H7 (cell line): ENCODE data around the gene KCNK2. TPM values are rescaled to one million over a fixed set of nuclear protein-coding genes. Genes with fewer than 3 reads are reported as not detected.

ENCODE experiments used
- DNase-seq: peaks from one replicate; pipeline ENCODE4 v3.0.0; 2012
- H3K27me3 ChIP-seq: 2 replicates; pipeline ENCODE4 v1.6.0; 2011; ENCODE audit warnings: mild to moderate bottlenecking, low read length; ENCODE audit not compliant: control insufficient read depth, insufficient read depth
- H3K36me3 ChIP-seq: replicated peaks from 2 replicates; pipeline ENCODE4 v1.5.1; 2011; ENCODE audit warnings: low read length; ENCODE audit not compliant: control insufficient read depth, insufficient read depth
- H3K4me3 ChIP-seq: 2 replicates; pipeline ENCODE4 v1.5.1; 2011; ENCODE audit warnings: low read depth, mild to moderate bottlenecking, control low read depth, low read length, moderate library complexity; ENCODE audit not compliant: insufficient read depth
- total RNA-seq: library from RNA; depleted of rRNA; stranded (reverse); fragments of >200 nt; shearing (Covaris generic); gene quantifications from 2 replicates; pipeline ENCODE4 v1.2.3, GENCODE V29; 2014

KCNK2 gene
- total RNA-seq, 1 experiment from 2014 or later = 0.31 TPM

GRCh38 chr1:215115760-215116159 lies 33.2 kb downstream of the KCNK2 start:
- no peak overlapping the region for H3K4me3 ChIP-seq
- no peaks in the 10 kb centered on the region for H3K27me3 ChIP-seq
- DNase-seq = no peak
- H3K36me3 ChIP-seq = no peaks in the 10 kb centered on the region

- DNase-seq = no peak
- H3K27me3 ChIP-seq = no peaks in the 10 kb centered on the region
- H3K36me3 ChIP-seq = no peaks in the 10 kb centered on the region
- no peak overlapping the region for H3K4me3 ChIP-seq
Measured at GRCh38 chr1:215118081-215118480, 35.5 kb downstream of the KCNK2 start.

- no peaks in the 10 kb centered on the region for H3K36me3 ChIP-seq
- no peak overlapping the region for H3K4me3 ChIP-seq
- no peaks in the 10 kb centered on the region for H3K27me3 ChIP-seq
- DNase-seq = no peak
Measured at GRCh38 chr1:215119056-215119455, 36.5 kb downstream of the KCNK2 start.

GRCh38 chr1:215119719-215120365 lies 37.3 kb downstream of the KCNK2 start:
- Histone ChIP-seq H3K27me3 (no peaks in the 10 kb centered on the region), H3K4me3 (no peak overlapping the region), H3K36me3 (no peaks in the 10 kb centered on the region)
- DNase-seq = no peak

- Histone ChIP-seq H3K36me3 (no peaks in the 10 kb centered on the region), H3K4me3 (no peak overlapping the region), H3K27me3 (no peaks in the 10 kb centered on the region)
- DNase-seq = no peak
Measured at GRCh38 chr1:215128504-215128903, 46.0 kb downstream of the KCNK2 start.

- H3K27me3 ChIP-seq = no peaks in the 10 kb centered on the region
- no peaks in the 10 kb centered on the region for H3K36me3 ChIP-seq
- no peak overlapping the region for H3K4me3 ChIP-seq
- no peak for DNase-seq
Measured at GRCh38 chr1:215131291-215131690, 48.8 kb downstream of the KCNK2 start.

- DNase-seq = no peak
- no peaks in the 10 kb centered on the region for H3K36me3 ChIP-seq
- H3K4me3 ChIP-seq = no peak overlapping the region
- H3K27me3 ChIP-seq = no peaks in the 10 kb centered on the region
Measured at GRCh38 chr1:215132156-215132555, 49.6 kb downstream of the KCNK2 start.

DNA sequence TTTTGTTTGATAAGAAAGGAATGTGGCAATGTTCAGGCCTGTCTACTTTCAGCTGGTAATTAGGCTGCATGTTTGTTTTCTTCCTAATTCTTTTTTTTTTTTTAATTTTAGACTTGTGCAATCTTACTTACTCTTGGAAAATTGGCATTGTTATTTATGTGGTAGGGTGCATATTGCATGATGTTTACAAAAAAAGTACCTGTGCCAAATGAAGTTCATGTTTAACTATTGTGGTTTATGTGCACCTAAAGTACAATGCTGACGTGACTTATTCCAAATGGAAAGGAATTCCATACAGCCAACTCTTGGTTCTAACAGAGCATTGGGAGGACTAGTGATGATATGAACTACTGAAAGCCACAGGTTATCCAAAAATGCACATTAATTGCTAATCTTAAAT lies 51.0 kb downstream of the KCNK2 start:
- H3K27me3 ChIP-seq = no peaks in the 10 kb centered on the region
- no peaks in the 10 kb centered on the region for H3K36me3 ChIP-seq
- H3K4me3 ChIP-seq = no peak overlapping the region
- DNase-seq = no peak

DNA sequence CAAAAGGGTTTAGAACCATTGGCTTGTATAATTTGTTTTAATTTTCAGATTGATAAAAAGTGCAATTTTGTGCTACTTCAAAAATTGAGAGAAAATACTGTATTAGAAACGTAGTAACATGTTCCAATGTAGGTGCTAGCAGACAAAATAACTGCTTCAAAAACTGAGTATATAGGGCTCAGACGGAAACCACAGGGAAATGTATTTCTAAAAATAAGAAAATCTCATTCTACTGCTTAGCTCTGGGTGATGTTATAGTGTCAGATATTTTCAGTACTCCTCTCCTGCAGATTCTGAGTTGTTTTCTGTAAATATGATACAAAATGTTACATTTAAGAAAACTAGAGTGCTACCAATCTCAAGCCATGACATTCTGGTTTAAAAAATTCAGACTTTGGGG lies 55.4 kb downstream of the KCNK2 start:
- H3K36me3 ChIP-seq = no peaks in the 10 kb centered on the region
- no peaks in the 10 kb centered on the region for H3K27me3 ChIP-seq
- no peak overlapping the region for H3K4me3 ChIP-seq
- DNase-seq = no peak

- DNase-seq = no peak
- H3K27me3 ChIP-seq = no peaks in the 10 kb centered on the region
- H3K4me3 ChIP-seq = no peak overlapping the region
- H3K36me3 ChIP-seq = no peaks in the 10 kb centered on the region
Measured at GRCh38 chr1:215140135-215140534, 57.6 kb downstream of the KCNK2 start.

DNA sequence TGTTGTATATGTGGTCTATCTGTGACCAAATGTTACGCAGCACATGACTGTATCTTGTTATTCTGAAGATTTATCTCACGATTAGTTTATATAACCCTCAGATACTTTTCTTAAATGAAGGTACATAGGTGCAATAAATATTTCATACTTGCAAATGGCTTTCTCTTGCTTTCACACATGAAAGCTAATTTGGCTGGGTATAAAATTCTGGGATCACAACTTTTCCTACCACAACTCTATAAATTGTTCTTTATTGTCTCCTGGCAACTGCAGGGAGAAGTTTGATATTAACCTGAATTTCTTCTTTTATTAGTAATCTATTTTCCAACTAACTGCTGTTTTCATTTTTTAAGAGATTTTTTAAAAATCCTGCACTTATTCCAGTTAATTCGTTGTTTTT lies 58.9 kb downstream of the KCNK2 start:
- Histone ChIP-seq H3K27me3 (no peaks in the 10 kb centered on the region), H3K4me3 (no peak overlapping the region), H3K36me3 (no peaks in the 10 kb centered on the region)
- DNase-seq = no peak

GRCh38 chr1:215143497-215143896 lies 61.0 kb downstream of the KCNK2 start:
- H3K36me3 ChIP-seq = no peaks in the 10 kb centered on the region
- no peaks in the 10 kb centered on the region for H3K27me3 ChIP-seq
- no peak for DNase-seq
- no peak overlapping the region for H3K4me3 ChIP-seq

DNA sequence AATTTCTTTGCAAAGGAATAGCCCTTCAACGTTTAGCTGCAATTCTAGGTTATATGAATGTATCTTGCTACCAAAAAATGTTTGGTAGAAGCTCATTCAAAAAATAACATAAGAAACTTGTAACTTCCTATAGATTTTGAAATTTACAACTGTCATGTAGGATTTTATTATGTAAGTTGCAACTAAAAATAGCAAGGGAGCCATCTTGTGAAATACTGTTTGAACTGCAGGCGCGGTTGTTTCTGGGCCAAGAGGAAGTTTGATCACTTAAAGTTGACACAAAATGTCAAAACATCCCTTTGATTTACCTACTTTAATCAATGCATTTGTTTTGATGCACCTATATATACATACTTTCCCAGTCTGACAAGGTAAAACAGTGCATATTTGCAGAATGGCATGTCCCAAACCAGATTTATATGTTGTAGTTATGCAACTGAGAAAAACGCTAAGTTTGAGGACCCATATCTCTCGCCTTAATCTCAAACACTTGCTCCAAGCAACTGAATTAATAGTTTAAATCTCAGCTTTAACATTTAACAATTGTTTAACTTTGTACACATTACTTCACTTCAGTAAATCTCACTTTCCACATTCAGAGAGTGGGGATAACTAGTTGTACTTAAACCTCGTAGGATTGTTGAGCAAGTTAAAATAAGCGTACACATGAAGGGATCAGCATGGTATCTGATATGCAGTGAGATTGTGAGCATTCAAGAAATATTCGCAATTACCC lies 63.9 kb downstream of the KCNK2 start:
- no peak overlapping the region for H3K4me3 ChIP-seq
- H3K36me3 ChIP-seq = no peaks in the 10 kb centered on the region
- no peaks in the 10 kb centered on the region for H3K27me3 ChIP-seq
- DNase-seq = no peak

DNA sequence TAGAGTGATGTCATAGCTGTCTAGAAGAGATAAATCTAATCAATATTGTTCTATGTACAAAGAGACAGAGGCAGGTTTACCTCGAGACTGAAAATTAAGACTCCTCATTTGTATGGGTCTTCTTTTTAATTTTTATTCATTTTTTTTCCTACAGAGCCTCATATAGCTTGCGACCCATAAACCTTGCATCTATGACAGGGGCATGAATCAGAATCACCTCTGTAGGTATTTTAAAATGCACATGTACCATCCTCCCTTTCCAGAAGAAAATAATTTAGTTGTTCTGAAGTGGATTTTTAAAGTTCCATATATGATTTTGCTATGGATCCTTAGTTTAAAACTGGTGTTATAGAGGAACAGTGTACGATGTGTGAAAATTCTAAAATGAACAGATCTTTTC lies 64.5 kb downstream of the KCNK2 start:
- no peak for DNase-seq
- H3K4me3 ChIP-seq = no peak overlapping the region
- no peaks in the 10 kb centered on the region for H3K27me3 ChIP-seq
- H3K36me3 ChIP-seq = no peaks in the 10 kb centered on the region

DNA sequence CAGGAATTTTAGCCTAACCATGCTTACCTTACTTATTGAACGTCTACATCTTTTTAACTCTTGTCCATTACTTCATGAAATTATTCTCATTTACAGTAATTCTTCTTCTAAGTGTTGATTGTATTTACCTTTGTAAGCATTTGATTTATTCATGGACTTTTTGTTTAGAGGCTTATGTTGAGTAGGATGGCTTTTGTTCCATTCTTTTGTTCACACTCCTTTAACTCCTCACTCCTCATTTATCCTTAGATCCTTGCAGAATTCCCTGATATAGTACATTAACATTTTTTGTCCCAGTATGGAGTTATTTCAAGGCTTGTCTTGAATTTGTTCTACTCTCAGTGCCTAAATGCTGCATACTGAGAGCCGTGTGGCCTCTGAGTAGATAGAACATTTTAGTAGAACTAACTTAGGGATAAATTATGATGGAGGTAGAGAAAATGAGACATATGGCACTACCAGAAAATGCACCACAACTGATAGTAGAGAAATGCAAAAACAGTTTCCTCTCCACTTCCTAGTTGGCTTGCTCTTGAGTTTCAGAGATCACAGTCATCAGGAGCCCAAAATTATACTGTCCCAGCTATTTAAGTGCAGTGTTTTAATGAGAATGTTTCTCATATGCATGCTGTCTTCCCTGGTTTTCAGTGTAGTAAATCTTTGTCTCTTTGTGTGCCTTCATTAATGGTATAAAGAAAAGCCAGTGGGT lies 69.5 kb downstream of the KCNK2 start:
- H3K27me3 ChIP-seq = no peaks in the 10 kb centered on the region
- no peak for DNase-seq
- no peak overlapping the region for H3K4me3 ChIP-seq
- no peaks in the 10 kb centered on the region for H3K36me3 ChIP-seq
